ENCODE data around the gene KIAA0753. TPM values are rescaled to one million over a fixed set of nuclear protein-coding genes. Genes with fewer than 3 reads are reported as not detected.

KIAA0753 gene
- total and polyA plus RNA-seq, 2 of the 8 experiments (the other 6 are each of a cell fraction or from before 2014, with no cell fraction given): 5.0 to 27.1 TPM

DNA sequence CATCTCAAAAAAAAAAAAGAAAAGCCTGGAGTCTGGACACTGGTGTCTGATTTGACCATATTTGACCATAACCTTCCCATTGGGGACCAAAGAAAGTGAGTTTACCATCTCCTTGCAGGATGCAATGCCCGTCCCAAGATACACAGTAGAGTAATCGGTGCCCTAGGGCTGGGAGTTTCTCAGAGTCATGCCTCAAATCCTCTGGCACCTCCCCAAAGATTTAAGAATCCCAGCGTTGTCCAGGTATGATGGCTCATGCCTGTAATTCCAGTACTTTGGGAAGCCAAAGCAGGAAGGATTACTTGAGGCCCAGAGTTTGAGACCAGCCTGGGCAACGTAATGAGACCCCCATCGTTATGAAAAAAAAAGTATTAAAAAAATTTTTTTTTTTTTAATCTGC is 89.2 kb downstream of the KIAA0753 start:
- no peak overlapping the region for H3K27ac ChIP-seq (ENCODE audit: low read depth, low read length)
- H3K4me1 ChIP-seq (replicated peaks in 1 of 4; ENCODE audit: control insufficient read depth in 3 of 4, insufficient read depth in 4 of 4, low read length in 3 of 4): peaks cover 4 to 22% (median 12%) of the 10 kb centered on the region in 4 experiments
- H2BK20ac ChIP-seq (ENCODE audit: low read length): no peak overlapping the region
- peaks cover 14% of the 10 kb centered on the region; the same call in 1 of the 2 replicates for H3K23me2 ChIP-seq (ENCODE audit: low read depth, low read length)
- no peak for FAIRE-seq
- no peaks in the 10 kb centered on the region for H3K9me3 ChIP-seq (ENCODE audit: insufficient read depth in 2 of 2, low read depth in 1 of 2, low read length in 1 of 2)
- H3K4me2 ChIP-seq (ENCODE audit: insufficient read depth in 1 of 2, low read depth in 2 of 2, low read length in 2 of 2): no peak overlapping the region
- no peak overlapping the region for H3K23ac ChIP-seq (ENCODE audit: insufficient read length)
- ChIA-PET POLR2A (ENCODE audit: partially characterized antibody) (no interaction called here), CTCF (ENCODE audit: partially characterized antibody) (interaction anchor here (1.5 to 2.4 kb wide), 2 partner anchors 9 to 78 kb away, joined by 5 to 6 read pairs; no protein-coding TSS in a partner anchor)
- H3K14ac ChIP-seq (ENCODE audit: insufficient read length): no peak overlapping the region
- H4K5ac ChIP-seq (ENCODE audit: insufficient read length, low read depth, low read length): no peak overlapping the region
- H3K79me2 ChIP-seq (ENCODE audit: control insufficient read depth in 1 of 2, insufficient read depth in 2 of 2, low read length in 2 of 2): no peaks in the 10 kb centered on the region
- no peak overlapping the region for H2BK5ac ChIP-seq (ENCODE audit: low read depth, low read length)
- no peak overlapping the region for H4K8ac ChIP-seq (ENCODE audit: extremely low read depth, insufficient read depth, low read length)
- 90% methylated on average over 4 of the region's 5 CpGs; no CpG with 5 or more reads in 1 of the 2 experiments for WGBS, 2 experiments (ENCODE audit: extremely low coverage in 1 of 2, insufficient coverage in 1 of 2, insufficient read length in 1 of 2, insufficient replicate concordance in 2 of 2, low coverage in 1 of 2, low lambda C conversion rate in 2 of 2, missing lambda C conversion rate in 1 of 2)
- TF ChIP-seq SP2 (IDR thresholded peaks at IDR 0.05; ENCODE audit: low read length): no peak
- H3K4me3 ChIP-seq (ENCODE audit: extremely low read depth in 1 of 4, insufficient read depth in 2 of 4, low read depth in 3 of 4, low read length in 4 of 4): no peak overlapping the region
- no peak overlapping the region for H2AK5ac ChIP-seq (ENCODE audit: low read depth, low read length)
- H3K4ac ChIP-seq (replicated peaks; ENCODE audit: insufficient read length, low read depth, low read length): no peak overlapping the region
- no peak overlapping the region for H2AFZ ChIP-seq (ENCODE audit: low read length)
- no peak overlapping the region for H4K91ac ChIP-seq (replicated peaks; ENCODE audit: insufficient read length, low read length)
- peaks cover 0 to 5% of the 10 kb centered on the region in 2 experiments for H4K20me1 ChIP-seq (replicated peaks in 1 of 2; ENCODE audit: control insufficient read depth in 1 of 2, insufficient read depth in 2 of 2, low read length in 2 of 2)
- H2BK15ac ChIP-seq (ENCODE audit: low read length): no peak overlapping the region
- no peak for DNase-seq (ENCODE audit: low read depth in 1 of 2, low spot score in 2 of 2)
- peaks cover 6 to 20% (median 17%) of the 10 kb centered on the region in 4 experiments; a peak in 6 of 7 replicates for H3K27me3 ChIP-seq (replicated peaks in 1 of 4; ENCODE audit: control insufficient read depth in 3 of 4, extremely low read depth in 1 of 4, insufficient read depth in 3 of 4, low read length in 3 of 4)
- no peaks in the 10 kb centered on the region; the same call in 1 of the 2 replicates for H3K79me1 ChIP-seq (ENCODE audit: low read depth, low read length)
- no peak overlapping the region for H3K18ac ChIP-seq (ENCODE audit: extremely low read depth, low read length)
- H3K56ac ChIP-seq (replicated peaks; ENCODE audit: insufficient read length, low read depth, low read length): no peak overlapping the region
- no peak overlapping the region for H2BK12ac ChIP-seq (ENCODE audit: low read depth, low read length)
- H3K9ac ChIP-seq (replicated peaks in 1 of 4; ENCODE audit: extremely low read depth in 1 of 4, low read depth in 3 of 4, low read length in 3 of 4): no peak overlapping the region
- no peaks in the 10 kb centered on the region for H3K36me3 ChIP-seq (ENCODE audit: control insufficient read depth in 2 of 4, insufficient read depth in 4 of 4, low read length in 3 of 4)
- no peak overlapping the region for H2BK120ac ChIP-seq (replicated peaks; ENCODE audit: low read depth, low read length)
